Activated naive CD4-positive, alpha-beta T cell treated with anti-CD3 and anti-CD28 coated beads, Interleukin-2, amount 10 ng/mL, durations not matched to agents 7 days and 5 days (primary cell): ENCODE measurements around the gene KAZALD1.

Experiments used
- CTCF ChIA-PET: fragments of 350-600 bp; sonication (Branson Sonifier 250); formaldehyde crosslinking; loops from one replicate; lab custom pipeline; 2021; ENCODE audit warnings: antibody characterized with exemption; lab: Charles Lee
- DNase-seq: peaks from one replicate; pipeline ENCODE4 v3.0.0-alpha.2; 2020
- H3K27ac Mint-ChIP-seq: one replicate; pipeline ENCODE4 v1.8.0; 2021; ENCODE audit warnings: mild to moderate bottlenecking, moderate library complexity, mixed read lengths
- H3K27me3 Mint-ChIP-seq: one replicate; pipeline ENCODE4 v1.8.0; 2021; ENCODE audit warnings: mild to moderate bottlenecking, mixed read lengths
- H3K36me3 Mint-ChIP-seq: one replicate; pipeline ENCODE4 v1.8.0; 2021; ENCODE audit warnings: mixed read lengths
- H3K4me1 Mint-ChIP-seq: one replicate; pipeline ENCODE4 v1.8.0; 2021; ENCODE audit warnings: mixed read lengths
- H3K4me3 Mint-ChIP-seq: one replicate; pipeline ENCODE4 v1.8.0; 2021; ENCODE audit warnings: mild to moderate bottlenecking, moderate library complexity, mixed read lengths
- H3K9me3 Mint-ChIP-seq: one replicate; pipeline ENCODE4 v1.8.0; 2021; ENCODE audit warnings: mixed read lengths

Gene KAZALD1

DNA sequence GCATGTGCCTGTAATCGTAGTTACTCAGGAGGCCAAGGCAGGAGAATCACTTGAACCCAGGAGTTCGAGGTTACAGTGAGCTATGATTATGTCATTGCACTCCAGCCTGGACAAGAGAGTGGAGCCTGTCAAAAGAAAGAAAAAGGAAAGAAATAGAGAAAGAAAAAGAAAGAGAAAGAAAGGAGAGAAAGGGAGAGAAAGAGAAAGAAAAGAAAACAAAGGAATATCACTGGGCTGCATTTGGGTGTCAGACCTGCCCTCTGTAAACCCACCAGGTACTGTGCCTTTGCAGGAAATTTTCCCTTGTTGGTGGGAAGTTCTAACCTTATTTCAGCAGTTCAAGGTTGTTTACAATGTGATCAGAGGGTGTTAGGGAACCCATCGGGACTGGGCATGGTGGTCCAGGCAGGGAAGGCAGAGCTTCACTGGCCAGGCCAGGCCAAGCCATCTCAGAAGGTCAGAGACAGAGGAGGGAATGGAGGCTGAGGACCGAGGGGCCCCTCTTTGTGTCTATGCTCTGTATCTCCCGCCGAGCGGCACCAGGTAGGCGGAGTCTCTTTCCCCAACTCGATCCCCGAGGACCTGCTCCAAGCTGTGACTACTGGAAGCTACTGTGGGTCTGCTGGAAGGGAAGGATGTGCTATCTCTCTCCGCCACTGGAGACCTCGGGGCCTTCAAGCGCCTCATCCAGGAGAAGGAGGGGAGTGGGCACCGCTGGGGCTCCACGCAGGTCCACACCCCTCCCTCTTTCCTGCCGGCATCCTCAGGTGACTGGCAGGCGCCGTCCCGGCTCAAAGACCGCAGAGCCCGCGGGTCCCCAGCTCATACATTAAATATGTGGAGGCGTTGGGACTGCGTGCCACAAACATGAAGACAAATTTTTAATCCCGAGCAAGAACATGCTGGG, 15.2 kb upstream of the KAZALD1 start:
- Mint-ChIP-seq H3K27me3 (peaks cover 80% of the 10 kb centered on the region), H3K27ac (no peak overlapping the region), H3K4me1 (peaks cover 46% of the 10 kb centered on the region), H3K36me3 (peaks cover 1% of the 10 kb centered on the region), H3K4me3 (no peak overlapping the region), H3K9me3 (no peaks in the 10 kb centered on the region)
- no peak for DNase-seq
- CTCF ChIA-PET = interaction anchor here (0.7 to 8.4 kb wide), 8 partner anchors 11 to 241 kb away, joined by 3 to 47 read pairs (median 4); partner anchors contain the start of gene KAZALD1

DNA sequence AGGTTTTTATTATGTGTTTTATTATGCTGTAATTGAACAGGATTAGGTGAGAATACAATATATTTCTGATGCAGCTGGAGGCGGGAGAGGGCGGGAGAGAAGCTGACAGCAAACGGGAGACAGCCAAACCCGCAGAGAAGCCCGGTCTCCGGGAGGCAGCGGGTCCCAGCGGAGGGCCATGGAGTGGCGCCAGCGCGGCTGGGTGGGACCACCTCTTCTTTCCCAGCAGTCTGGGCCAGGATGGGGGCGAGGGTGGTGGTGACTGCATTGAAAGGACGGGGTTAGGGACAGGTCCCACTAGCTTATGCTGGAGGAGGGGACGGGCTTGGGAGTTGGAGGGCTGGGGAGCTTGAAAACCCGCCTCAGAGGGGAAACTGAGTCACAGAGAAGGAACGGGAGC, 14.5 kb upstream of the KAZALD1 start:
- no peak overlapping the region for H3K4me3 Mint-ChIP-seq
- H3K4me1 Mint-ChIP-seq = peaks cover 39% of the 10 kb centered on the region
- peaks cover 1% of the 10 kb centered on the region for H3K36me3 Mint-ChIP-seq
- CTCF ChIA-PET = interaction anchor here (1.0 to 8.4 kb wide), 4 partner anchors 10 to 95 kb away, joined by 3 to 47 read pairs (median 8); no protein-coding TSS in a partner anchor
- DNase-seq = no peak
- H3K27me3 Mint-ChIP-seq = peaks cover 80% of the 10 kb centered on the region
- no peak overlapping the region for H3K27ac Mint-ChIP-seq
- H3K9me3 Mint-ChIP-seq = no peaks in the 10 kb centered on the region

DNA sequence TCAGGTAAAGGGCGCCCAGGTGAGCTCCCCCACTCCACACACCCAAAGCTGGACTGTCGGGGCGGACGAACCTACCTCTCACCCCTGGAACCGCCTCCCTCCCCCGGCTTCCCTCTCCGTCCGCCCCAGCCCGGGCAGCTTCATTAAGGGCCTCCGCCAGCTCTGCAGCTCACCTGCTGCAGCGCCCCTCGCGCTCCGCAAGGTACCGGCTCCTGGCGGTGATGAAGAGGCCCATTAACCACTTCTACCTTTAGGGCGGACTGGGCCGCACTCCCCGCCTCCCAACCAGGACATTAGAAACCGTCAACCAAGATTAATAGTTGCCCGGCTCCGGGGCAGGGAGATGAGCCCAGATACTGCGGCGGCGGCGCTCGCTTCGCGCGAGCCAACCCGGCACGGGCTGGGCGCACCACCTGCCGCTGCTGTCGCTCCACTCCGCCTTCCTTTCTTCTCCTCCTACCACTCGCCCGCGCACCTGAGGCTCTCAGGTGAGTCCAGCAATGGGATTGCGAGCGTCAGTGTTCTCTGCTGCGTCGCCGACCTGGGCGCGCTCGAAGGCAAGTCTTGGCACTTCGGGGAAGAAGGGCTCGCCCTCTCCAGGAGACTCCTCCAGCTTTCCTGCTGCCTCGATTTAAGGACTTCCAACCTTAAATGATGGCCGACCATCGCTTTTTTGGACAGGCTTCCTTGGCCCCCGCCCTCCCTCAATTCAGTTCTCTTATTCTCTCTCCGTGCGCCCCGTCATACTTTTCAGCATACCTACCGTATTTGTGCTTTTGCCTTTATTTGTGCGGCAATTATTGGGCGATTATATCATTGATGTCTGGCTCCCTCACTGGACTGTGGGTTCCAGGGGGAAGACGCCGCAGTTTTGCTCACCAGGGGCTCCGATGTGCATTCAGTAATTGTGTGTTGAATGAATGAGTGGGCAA, 13.6 kb upstream of the KAZALD1 start:
- Mint-ChIP-seq H3K4me3 (no peak overlapping the region), H3K27me3 (peaks cover 73% of the 10 kb centered on the region), H3K27ac (no peak overlapping the region)

DNA sequence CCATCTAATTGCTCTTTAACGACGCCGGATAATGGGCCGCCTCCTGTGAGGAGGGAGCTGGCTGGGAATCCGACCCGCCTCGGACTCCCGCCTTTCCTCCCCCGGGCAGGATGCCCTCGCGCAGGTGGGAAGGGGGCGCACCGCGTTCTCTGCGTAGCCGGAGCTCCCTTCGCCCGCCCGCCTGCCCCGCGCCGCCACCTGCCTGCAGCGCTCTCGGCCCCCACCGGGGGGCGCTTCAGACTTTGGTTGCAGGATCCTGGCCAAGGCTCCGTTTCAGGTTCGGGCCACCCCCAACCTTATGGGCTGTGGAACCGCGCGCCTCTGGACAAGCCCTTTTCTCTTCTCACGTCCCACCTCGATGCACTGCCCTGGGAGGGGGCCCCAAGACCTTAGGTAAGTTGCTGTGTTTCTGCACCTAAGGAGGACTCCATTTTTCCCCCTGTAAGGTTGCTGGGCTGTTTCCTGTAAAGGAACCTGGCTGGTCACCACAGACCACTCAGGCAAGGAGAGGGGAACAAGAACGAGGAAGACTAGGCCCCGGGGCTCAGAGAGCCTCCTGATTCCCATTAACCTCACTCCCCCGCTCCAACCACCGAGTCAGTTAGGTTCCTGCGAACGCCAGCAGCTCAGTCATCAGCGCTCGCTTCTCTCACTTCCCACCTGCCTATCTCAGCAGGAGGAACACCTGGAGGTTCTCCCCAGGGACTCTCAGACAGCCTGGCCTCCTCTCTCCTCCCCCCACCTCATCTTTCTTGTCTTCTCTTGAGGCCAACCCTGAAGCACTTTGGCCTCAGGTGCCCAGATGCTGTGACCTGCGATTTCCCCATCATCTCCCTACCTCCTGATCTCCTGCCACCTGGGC, 11.3 kb upstream of the KAZALD1 start:
- no peak overlapping the region for H3K4me3 Mint-ChIP-seq
- H3K9me3 Mint-ChIP-seq = no peaks in the 10 kb centered on the region
- H3K36me3 Mint-ChIP-seq = peaks cover 8% of the 10 kb centered on the region
- H3K27me3 Mint-ChIP-seq = peaks cover 56% of the 10 kb centered on the region
- CTCF ChIA-PET = interaction anchor here (0.6 to 7.5 kb wide), 16 partner anchors 10 to 501 kb away, joined by 3 to 140 read pairs (median 5); partner anchors contain the start of gene KAZALD1
- no peak overlapping the region for H3K27ac Mint-ChIP-seq
- H3K4me1 Mint-ChIP-seq = peaks cover 33% of the 10 kb centered on the region
- peak; percentile 86 for DNase-seq

More for the DNA sequence above, 13.6 kb upstream of the KAZALD1 start:
- peaks cover 1% of the 10 kb centered on the region for H3K36me3 Mint-ChIP-seq
- no peaks in the 10 kb centered on the region for H3K9me3 Mint-ChIP-seq
- CTCF ChIA-PET = interaction anchor here (1.1 to 8.4 kb wide), 4 partner anchors 20 to 94 kb away, joined by 3 to 47 read pairs (median 6); no protein-coding TSS in a partner anchor
- DNase-seq = no peak
- peaks cover 29% of the 10 kb centered on the region for H3K4me1 Mint-ChIP-seq

DNA sequence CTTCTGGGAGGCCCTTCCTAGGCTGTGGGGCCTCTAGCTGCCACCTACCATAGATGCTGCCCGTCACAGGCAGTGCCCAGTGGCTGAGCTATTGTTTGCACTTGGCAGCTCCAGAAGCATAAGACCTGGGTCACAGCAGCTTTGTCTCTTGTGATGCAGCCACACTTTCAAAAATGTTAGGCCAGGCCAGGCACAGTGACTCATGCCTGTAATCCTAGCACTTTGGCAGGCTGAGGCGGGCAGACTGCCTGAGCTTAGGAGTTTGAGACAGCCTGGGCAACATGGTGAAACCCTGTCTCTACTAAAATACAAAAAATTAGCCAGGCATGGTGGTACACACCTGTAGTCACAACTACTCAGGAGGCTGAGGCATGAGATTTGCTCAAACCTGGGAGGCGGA, 9.5 kb upstream of the KAZALD1 start:
- peaks cover 38% of the 10 kb centered on the region for H3K4me1 Mint-ChIP-seq
- no peak overlapping the region for H3K27ac Mint-ChIP-seq
- no peaks in the 10 kb centered on the region for H3K9me3 Mint-ChIP-seq
- peaks cover 37% of the 10 kb centered on the region for H3K27me3 Mint-ChIP-seq
- no peak overlapping the region for H3K4me3 Mint-ChIP-seq
- no peak for DNase-seq
- H3K36me3 Mint-ChIP-seq = peaks cover 16% of the 10 kb centered on the region
- CTCF ChIA-PET = interaction anchor here (1.1 to 7.5 kb wide), 8 partner anchors 12 to 161 kb away, joined by 3 to 140 read pairs (median 12); partner anchors contain the start of gene KAZALD1

DNA sequence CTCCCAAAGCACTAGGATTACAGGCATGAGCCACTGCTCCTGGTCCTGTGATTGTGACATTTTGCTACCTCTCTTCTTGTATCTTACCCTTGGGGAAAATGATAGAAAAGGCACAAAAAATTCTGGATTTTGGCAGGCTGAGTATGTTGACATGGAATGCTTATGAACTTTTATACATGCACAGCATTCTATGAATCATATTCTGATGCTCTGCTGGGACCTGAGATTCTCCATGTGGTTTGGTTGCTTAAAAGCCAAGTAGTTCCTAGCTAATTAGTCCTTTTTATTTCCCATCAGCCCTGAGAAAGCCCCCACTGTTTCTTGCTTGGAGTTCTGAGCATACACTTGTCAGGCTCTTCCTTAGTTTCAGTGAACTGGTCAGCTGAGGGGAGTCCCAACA, 8.3 kb upstream of the KAZALD1 start:
- no peak for DNase-seq
- CTCF ChIA-PET = interaction anchor here (7.5 kb wide), 1 partner anchor 11 kb away, joined by 140 read pairs; the partner anchor contains the start of gene KAZALD1
- H3K4me3 Mint-ChIP-seq = no peak overlapping the region
- H3K27me3 Mint-ChIP-seq = peaks cover 25% of the 10 kb centered on the region
- H3K9me3 Mint-ChIP-seq = no peaks in the 10 kb centered on the region
- H3K4me1 Mint-ChIP-seq = peaks cover 42% of the 10 kb centered on the region
- H3K36me3 Mint-ChIP-seq = peaks cover 15% of the 10 kb centered on the region
- no peak overlapping the region for H3K27ac Mint-ChIP-seq

DNA sequence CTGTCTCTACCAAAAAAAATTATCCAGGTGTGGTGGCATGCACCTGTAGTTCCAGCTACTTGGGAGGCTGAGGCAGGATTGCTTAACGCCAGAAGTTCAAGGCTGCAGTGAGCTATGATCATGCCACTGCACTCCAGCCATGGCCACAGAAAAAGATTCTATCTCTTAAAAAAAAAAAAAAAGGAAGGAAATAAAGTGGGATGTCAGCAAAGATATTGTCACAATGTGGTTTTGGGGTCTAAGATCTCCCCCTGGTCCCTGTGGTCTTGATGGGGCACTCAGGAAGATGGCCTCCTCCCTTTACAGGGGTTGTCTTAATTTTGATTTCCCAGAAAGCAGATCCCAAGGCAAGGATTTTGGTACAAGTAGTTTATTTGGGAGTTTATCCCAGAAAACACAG, 7.4 kb upstream of the KAZALD1 start:
- Mint-ChIP-seq H3K9me3 (no peaks in the 10 kb centered on the region), H3K27me3 (peaks cover 17% of the 10 kb centered on the region), H3K4me3 (no peak overlapping the region), H3K4me1 (peaks cover 45% of the 10 kb centered on the region), H3K27ac (no peak overlapping the region), H3K36me3 (peaks cover 16% of the 10 kb centered on the region)
- DNase-seq = no peak
- CTCF ChIA-PET = interaction anchor here (5.9 to 7.5 kb wide), 2 partner anchors 10 to 13 kb away, joined by 46 to 140 read pairs; partner anchors contain the start of gene KAZALD1

DNA sequence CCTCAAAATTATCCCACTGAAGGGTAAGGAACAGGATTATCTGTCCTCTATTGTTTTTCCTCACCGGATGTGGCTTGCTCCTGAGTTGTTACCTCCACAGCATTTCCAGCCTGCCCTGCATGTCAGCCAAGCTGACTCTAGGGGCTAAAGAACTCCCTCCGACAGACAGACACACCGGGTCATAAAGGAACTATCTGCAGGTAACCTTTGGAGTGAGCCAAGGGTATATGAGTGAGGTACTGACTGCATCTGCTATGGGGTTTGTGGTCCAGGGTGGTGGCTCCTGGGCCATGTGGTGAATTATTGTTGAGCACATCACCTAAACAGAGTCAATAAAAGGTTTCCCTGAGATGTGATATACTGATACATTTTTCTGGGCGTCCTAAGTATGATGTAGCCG, 6.9 kb upstream of the KAZALD1 start:
- Mint-ChIP-seq H3K9me3 (no peaks in the 10 kb centered on the region), H3K36me3 (peaks cover 21% of the 10 kb centered on the region), H3K4me3 (no peak overlapping the region), H3K27me3 (peaks cover 11% of the 10 kb centered on the region), H3K27ac (no peak overlapping the region), H3K4me1 (peaks cover 47% of the 10 kb centered on the region)
- CTCF ChIA-PET = interaction anchor here (5.9 to 7.5 kb wide), 2 partner anchors 9 to 14 kb away, joined by 46 to 140 read pairs; partner anchors contain the start of gene KAZALD1
- no peak for DNase-seq

DNA sequence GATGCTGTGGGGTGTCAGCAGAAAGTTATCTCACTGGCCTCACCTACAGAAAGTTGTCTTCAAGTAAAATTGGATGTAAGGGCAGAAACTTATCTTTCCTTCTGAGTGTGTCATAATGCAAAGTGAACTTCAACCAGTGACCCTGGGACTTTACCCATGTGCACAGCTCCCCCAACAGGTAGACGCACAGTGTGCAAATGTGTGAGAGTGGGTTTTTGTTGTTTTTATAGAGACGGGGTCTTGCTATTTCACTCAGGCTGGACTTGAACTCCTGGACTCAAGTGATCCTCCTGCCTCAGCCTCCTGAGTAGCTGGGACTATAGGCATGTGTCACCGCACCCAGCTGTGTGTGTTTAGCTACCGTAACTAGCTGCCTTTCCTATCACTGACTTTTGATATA, 6.4 kb upstream of the KAZALD1 start:
- Mint-ChIP-seq H3K4me3 (no peak overlapping the region), H3K27me3 (peaks cover 6% of the 10 kb centered on the region), H3K36me3 (peaks cover 23% of the 10 kb centered on the region), H3K27ac (no peak overlapping the region), H3K4me1 (peaks cover 46% of the 10 kb centered on the region), H3K9me3 (no peaks in the 10 kb centered on the region)
- no peak for DNase-seq
- CTCF ChIA-PET = interaction anchor here (1.1 to 7.5 kb wide), 4 partner anchors 9 to 87 kb away, joined by 3 to 140 read pairs (median 26); partner anchors contain the start of gene KAZALD1

DNA sequence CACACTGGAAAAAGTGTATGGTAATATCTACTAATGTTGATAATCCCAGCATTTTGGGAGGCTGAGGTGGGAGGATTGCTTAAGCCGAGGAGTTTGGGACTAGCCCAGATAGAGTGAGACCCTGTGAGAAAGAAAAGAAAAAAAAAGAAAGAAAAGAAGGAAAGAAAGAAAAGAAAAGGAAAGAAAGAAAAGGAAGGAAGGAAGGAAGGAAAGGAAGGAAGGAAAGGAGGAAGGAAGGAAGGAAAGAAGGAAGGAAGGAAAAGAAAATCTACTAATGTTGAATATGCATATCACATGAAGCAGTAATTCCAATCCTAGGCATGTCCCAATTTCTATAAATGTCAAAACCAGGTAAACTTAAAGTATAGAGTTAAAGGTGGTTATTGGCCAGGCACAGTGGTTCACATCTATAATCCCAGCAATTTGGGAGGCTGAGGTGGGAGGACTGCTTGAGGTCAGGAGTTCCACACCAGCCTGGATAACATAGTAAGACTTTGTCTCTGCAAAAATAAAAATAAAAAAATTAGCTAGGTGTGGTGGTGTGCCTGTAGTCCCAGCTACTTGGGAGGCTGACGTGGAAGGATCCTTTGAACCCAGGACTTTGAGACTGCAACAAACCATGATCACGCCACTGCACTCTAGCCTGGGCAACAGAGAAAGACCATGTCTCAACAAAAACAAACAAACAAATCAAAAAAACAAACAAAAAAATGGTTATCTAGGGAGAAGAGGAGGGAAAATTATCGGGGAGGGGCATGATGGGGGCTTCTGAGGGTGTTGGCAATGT, 5.2 kb upstream of the KAZALD1 start:
- Mint-ChIP-seq H3K27ac (no peak overlapping the region), H3K36me3 (peaks cover 23% of the 10 kb centered on the region), H3K9me3 (no peaks in the 10 kb centered on the region), H3K4me1 (peaks cover 42% of the 10 kb centered on the region), H3K4me3 (no peak overlapping the region), H3K27me3 (peaks cover 1% of the 10 kb centered on the region)
- DNase-seq = no peak
- CTCF ChIA-PET = interaction anchor here (0.9 to 7.5 kb wide), 6 partner anchors 8 to 86 kb away, joined by 3 to 140 read pairs (median 6); partner anchors contain the start of gene KAZALD1

DNA sequence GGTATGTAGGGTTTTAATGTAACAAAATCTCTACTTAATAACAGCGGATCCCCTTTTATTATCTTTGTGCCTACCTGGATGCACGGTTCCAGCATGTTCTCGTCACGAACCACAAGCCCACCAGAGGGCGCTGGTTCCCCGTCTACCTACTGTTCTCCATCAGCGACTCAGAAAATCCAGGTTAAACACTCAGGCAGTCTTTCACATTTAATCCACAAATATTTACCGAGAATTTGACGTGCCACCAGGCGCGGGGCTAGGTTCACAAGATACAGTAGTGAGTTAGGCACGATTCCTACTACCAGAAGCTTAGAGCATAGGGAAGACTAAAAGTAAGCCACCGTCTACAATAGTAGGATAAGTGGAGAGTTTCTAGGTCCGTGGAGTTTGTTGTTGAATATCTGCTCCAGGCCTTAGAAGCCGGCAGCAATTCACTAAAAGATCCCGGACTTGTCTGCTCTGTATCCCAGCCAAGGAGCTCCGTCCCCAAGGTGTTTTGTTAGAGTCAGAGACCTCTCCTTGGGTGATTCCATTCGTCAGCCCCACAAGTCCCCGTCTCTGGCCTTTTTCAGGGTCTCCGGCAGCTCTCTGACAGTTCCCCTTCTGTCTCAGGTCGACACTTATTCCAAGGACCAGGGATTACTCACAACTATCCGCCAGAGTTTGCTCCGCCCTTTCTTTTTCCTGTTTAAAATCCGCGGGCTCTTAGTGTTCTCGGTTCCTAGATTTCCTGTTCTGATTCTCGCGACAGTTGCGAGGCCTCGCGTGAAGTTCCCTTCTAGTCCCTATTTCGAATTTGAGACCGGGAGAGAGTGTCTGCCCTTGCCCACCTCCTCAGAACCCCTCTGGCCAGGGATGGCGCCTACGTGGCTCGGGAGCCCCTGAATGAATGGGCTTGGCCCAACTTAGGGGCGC, 1.5 kb upstream of the KAZALD1 start:
- H3K9me3 Mint-ChIP-seq = no peaks in the 10 kb centered on the region
- peak overlapping the region; percentile 81 for H3K27ac Mint-ChIP-seq
- H3K36me3 Mint-ChIP-seq = peaks cover 18% of the 10 kb centered on the region
- peaks cover 53% of the 10 kb centered on the region for H3K4me1 Mint-ChIP-seq
- peak overlapping the region; percentile 75 for H3K4me3 Mint-ChIP-seq
- peak; percentile 94 for DNase-seq
- peaks cover 39% of the 10 kb centered on the region for H3K27me3 Mint-ChIP-seq
- CTCF ChIA-PET = interaction anchor here (0.6 to 11.9 kb wide), 12 partner anchors 7 to 932 kb away, joined by 3 to 140 read pairs (median 4); no protein-coding TSS in a partner anchor
